NAMALWA (cell line): Measurements from ENCODE around the gene MKRN2.
"Not testable (repeated sequence)": the region's sequence is repeated elsewhere in the genome, so short reads cannot be mapped to it uniquely, and the experiment has no call there.

Experiments
- DNase-seq: peaks from one replicate; pipeline ENCODE4 v3.0.0-alpha.2; 2015; ENCODE audit warnings: low spot score

Gene MKRN2, protein sequence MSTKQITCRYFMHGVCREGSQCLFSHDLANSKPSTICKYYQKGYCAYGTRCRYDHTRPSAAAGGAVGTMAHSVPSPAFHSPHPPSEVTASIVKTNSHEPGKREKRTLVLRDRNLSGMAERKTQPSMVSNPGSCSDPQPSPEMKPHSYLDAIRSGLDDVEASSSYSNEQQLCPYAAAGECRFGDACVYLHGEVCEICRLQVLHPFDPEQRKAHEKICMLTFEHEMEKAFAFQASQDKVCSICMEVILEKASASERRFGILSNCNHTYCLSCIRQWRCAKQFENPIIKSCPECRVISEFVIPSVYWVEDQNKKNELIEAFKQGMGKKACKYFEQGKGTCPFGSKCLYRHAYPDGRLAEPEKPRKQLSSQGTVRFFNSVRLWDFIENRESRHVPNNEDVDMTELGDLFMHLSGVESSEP

DNA sequence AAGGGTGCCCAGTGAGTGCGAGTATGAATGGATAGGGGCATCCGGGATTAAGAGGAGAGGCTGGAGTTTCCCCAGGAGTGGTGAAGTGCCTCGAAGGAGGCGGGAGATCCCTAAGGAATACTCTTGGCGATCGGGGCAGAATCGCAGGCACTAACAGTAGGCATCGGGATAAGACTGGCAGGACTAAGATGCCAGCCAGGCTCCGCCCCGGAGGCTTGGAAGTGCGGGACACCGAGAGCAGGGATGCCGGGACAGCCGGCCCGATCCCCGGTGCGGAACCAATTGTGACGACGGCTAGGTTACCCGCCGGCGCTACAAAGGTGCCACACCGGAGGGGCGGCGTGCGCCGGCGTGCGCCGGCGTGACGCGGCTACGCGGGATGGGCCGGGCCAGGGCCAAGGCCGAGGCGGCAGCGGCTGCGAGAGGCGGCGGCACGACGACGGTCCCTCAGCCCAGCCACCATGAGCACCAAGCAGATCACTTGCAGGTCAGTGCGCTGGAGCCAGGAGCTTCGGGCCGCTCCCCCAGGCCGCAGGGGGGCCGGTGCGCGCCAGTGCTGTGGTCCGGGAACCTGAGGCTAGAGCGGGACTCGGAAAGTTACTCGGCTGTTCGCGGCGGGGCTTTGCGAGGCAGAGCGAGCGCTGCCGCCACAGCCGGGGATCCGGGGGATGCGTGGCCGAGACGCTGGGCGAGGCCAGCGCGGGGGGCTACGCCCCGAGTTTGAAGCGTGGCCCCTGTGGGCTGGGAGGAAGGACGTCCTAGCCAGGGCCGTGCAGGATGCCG lies at the start of gene MKRN2:
Gene MKRN2, plus strand, starts transcription at position 398 of the 783 bp plus-strand sequence. Its CDS starts 64 bp downstream, at position 462.
- peak; percentile 86 for DNase-seq

GRCh38 chr3:12507591-12508281 lies 49.2 kb upstream of the MKRN2 start:
- no peak for DNase-seq

DNA sequence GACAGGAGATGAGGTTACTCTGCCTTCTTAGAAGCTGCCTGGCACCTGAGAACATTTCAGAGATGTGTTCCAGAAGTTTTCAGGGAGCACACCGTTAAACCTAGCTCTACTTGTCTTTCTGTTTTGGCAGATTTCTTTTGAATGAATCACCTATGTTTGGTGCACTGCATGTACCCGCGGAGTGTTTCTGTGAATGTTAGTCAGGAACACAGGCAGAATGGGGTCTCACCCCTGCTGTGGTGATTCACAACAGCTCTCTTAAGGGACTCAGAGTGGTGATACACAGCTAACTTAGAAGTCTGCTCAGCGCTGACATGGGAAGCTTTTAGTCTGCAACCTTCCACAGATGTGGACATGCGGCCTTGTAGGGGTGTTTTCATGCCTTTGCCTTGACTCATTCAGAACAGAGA lies 48.6 kb upstream of the MKRN2 start:
- no peak for DNase-seq

DNA sequence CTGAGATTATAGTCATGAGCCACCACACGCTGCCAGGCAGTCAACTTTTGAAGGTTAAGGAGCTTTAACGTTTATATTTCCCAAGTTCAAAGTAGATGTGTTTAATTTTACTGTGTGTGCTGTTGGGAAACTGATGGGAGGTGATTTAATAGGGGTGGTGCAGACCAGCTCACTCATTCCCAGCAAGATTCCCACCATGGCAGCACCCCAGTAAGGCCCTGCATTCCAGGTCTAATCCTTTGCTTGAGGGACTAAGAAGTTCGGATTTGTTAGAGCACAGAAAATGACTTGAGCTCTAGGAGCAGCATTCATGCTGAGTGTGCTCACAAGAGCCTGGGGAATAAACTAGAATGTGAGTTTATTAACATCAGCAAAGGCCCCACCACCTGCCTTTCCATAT lies 47.4 kb upstream of the MKRN2 start:
- no peak for DNase-seq

DNA sequence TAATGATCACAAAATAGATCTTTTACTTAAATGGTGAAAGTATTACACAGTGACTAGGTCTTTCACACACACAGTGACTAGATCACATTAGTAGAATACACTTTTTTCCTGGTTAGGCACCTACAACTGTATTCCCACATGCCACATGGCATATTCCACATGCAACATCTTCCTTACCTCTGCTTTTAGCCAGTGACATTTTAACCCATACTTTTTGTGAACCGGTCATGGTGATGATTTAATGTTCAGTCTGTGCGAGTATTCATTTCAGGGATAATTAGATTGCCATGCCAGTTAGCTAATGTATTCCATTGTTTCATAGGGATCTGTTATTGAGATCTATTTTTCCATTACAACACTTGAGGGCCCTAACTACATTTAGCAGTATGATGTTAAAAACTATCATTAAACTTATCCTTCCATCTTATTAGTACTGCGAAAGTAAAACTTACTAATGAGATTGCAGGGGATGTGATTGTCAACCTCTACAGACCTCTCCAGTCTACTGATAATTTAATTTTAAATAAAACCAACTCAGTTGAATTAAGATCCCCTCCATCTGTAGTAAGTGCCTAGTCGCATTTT lies 44.3 kb upstream of the MKRN2 start:
- no peak for DNase-seq

DNA sequence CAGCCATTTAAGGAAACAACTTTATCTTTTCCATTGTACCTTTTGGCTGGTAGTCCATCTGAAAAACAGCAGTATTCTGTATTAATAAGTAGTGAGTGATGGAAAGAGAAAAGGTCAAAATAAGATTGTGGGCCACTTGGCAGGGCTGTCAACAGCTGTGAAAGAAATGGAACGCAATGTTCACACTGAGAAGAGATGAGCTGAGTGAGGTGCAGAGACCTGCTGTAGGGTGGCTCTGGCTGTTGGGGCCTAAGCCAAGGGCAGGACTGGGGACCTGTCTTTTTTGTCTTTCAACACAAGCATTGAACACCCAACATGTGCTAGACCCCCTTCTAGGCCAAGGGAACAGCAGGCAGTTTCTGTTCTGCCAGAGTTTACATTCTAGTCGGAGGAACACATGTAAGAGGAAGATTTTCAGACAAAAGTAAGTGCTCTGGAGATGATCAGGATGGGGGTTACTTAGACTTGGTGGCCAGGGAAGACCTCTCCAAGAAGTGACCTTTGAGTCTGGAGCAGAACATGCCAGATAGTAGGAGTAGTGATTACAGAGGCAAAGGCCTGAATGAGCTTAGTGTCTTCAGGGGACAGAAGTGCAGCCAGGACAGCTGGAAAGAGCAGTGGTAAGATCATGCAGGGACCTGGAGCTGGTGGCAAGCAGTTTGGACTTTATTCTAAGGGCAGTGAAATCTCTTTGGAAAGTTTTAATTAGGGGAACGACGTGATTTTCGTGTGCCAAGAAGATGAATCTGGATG lies 43.0 kb upstream of the MKRN2 start:
- DNase-seq = no peak

GRCh38 chr3:12515631-12516030 lies 41.3 kb upstream of the MKRN2 start:
- no peak for DNase-seq

DNA sequence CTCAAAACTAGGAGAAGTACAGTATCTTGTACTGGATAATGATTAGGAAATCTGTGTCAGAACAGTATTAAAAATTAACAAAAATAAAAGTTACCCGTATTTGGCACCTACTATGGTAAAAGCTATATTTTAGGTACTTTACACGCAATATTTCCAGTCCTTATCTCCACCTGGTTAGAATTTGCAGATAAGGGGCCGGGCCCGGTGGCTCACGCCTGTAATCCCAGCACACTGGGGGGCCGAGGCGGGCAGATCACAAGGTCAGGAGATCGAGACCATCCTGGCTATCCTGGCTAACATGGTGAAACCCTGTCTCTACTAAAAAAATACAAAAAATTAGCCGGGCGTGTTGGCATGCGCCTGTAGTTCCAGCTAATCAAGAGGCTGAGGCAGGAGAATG lies 40.0 kb upstream of the MKRN2 start:
- DNase-seq = no peak

DNA sequence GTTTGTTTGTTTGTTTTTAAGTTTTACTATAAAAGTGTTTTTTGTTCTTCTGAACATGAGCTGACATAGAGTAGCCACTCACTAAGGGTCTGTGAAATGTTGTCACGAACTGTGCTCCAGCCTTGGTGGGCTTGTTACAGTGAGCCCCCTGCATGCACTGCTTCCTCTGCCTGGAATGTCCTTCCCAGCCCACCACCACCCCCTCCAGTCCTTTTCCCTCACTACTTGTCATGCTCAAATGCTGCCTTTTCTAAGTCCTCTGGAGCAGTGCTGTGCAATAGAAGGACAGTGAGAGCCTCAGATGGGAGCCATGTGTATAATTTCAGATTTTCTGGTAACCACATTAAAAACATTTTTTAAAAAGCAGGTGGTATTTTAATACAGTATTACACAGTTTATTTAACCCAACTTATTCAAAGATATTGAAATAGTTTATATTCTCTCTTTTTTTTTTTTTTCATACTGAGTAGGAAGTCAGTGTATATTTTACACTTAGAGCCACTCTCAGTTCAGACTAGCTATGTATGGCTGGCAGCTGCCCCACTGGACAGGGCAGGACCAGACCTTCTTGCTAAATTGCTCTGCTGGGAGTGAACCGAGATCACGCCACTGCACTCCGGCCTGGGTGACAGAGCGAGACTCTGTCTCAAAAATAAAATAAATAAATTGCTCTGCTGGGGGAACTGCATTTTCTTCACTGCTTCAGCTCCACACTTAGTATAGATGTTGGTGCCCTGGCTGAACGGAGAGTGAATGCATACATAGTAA lies 38.4 kb upstream of the MKRN2 start:
- no peak for DNase-seq

DNA sequence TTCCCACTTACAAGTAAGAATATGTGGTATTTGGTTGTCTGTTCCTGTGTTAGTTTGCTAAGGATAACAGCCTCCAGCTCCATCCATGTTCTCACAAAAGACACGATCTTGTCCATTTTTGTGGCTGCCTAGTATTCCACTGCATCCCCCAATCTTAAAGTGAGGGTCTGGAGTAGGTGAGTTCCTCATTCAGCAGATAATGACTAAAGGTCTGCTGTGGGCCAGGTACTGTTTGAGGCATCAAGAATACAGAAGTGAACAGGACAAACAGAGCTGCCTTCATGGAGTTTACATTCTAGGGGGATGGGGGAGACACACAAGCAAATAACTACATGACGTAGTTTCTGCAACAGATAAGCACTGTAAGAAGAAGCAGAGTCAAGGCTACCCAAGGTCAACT lies 35.9 kb upstream of the MKRN2 start:
- no peak for DNase-seq

- DNase-seq = no peak
These were observed 34.2 kb upstream of the MKRN2 start for GRCh38 chr3:12522721-12523120.

GRCh38 chr3:12527757-12528143 lies 29.1 kb upstream of the MKRN2 start:
- no peak for DNase-seq

DNA sequence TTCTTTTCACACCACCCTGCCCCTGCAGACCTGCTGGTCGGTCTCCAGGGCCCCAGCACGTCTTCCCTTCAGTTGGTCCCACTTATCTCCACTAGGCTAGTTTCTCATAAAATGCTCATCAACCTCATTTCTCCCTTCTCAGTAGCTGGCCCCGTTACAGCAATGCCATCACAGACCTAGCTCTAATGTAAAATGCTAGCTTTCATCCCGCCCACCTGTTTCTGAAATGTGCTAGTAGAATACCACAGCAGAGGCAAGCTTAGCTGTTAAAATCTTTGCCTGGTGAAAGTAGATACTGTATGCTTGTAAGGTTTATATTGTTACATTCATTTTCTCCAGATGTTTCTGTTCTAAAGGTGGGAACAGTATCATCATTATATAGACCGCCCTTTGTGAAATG lies 24.7 kb upstream of the MKRN2 start:
- no peak for DNase-seq

- no peak for DNase-seq
These were observed 20.5 kb upstream of the MKRN2 start for GRCh38 chr3:12536423-12536822.

GRCh38 chr3:12541625-12542024 lies 15.3 kb upstream of the MKRN2 start:
- DNase-seq = peak; percentile 29

DNA sequence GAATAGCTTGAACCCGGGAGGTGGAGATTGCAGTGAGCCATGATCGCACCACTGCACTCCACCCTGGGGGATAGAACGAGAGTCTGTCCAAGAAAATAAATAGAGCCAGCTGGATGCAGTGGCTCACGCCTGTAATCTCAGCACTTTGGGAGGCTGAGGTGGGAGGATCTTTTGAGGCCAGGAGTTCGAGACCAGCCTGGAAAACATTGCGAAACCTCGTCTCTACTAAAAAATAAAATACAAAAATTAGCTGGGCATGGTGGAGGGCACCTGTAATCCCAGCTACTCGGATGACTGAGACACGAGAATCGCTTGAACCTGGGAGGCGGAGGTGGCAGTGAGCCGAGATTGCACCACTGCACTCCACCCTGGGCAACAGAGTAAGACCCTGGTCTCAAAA lies 13.4 kb upstream of the MKRN2 start:
- DNase-seq = not testable (repeated sequence)

- DNase-seq = no peak
These were observed 12.0 kb upstream of the MKRN2 start for GRCh38 chr3:12544652-12545472.

- no peak for DNase-seq
These were observed 11.5 kb upstream of the MKRN2 start, which contains the start of gene MKRN2OS for GRCh38 chr3:12545473-12545791. Gene MKRN2OS (minus strand): TSS chr3:12545499. CDS start chr3:12545464, 35 bp downstream.

DNA sequence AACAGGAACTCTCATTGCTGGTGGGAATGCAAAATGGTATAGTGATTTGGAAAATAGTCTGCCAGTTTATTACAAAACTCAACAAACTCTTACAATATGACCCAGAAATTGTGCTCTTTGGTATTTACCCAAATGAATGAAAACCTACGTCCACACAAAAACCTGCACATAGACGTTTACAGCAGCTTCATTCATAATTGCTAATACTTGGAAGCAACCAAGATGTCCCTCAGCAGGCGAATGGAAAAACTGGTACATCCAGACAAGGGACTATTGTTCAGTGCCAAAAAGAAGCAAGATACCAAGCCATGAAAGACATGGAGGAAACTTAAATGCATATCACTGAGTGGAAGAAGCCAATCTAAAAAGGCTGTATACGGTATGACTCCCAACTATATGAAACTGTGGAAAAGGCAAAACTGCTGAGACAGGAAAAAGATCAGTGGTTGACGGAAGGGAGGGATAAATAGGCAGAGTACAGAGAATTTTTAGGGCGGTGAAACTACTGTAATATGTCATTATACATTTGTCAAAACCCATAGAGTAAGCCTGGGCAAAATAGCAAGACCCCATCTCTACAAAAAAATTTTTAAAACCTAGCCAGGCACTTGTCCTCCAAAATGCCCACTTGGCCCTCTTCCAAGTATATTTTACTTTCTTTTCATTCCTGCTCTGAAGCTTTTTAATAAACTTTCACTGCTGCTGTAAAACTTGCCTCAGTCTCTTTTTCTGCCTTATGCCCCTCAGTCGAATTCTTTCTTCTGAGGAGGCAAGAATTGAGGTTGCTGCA lies 6.7 kb upstream of the MKRN2 start:
- DNase-seq = no peak
